ENCODE measurements around the gene ECHDC1. TPM values are rescaled to one million over a fixed set of nuclear protein-coding genes. Genes with fewer than 3 reads are reported as not detected.
"Not testable (repeated sequence)": the region's sequence is repeated elsewhere in the genome, so short reads cannot be mapped to it uniquely, and the experiment has no call there.

Gene ECHDC1
- total RNA-seq, 1 donor from 2014 or later, result 56.2 TPM

GRCh38 chr6:127342296-127342945 lies 988 bp downstream of the ECHDC1 start:
- peak; percentile 42 for DNase-seq

GRCh38 chr6:127341471-127342202 lies 1.8 kb downstream of the ECHDC1 start:
- DNase-seq, result no peak

- DNase-seq, result no peak
Measured at GRCh38 chr6:127340171-127340570, 3.2 kb downstream of the ECHDC1 start.

- DNase-seq, result no peak
Measured at GRCh38 chr6:127338936-127339335, 4.5 kb downstream of the ECHDC1 start.

- DNase-seq, result no peak
Measured at GRCh38 chr6:127332383-127332961, 10.9 kb downstream of the ECHDC1 start.

- DNase-seq, result not testable (repeated sequence)
Measured at GRCh38 chr6:127331256-127331655, 12.2 kb downstream of the ECHDC1 start.

- DNase-seq, result no peak
Measured at GRCh38 chr6:127328043-127328609, 15.3 kb downstream of the ECHDC1 start.

- no peak for DNase-seq
Measured at GRCh38 chr6:127319686-127320085, 23.7 kb downstream of the ECHDC1 start.

- DNase-seq, result no peak
Measured at GRCh38 chr6:127317388-127318128, 25.9 kb downstream of the ECHDC1 start.

- DNase-seq, result no peak
Measured at GRCh38 chr6:127305741-127306140, 37.7 kb downstream of the ECHDC1 start.

- no peak for DNase-seq
Measured at GRCh38 chr6:127303917-127304316, 39.5 kb downstream of the ECHDC1 start.

GRCh38 chr6:127302728-127303660 lies 40.4 kb downstream of the ECHDC1 start:
- peak; percentile 74 for DNase-seq

GRCh38 chr6:127301199-127301700 lies 42.2 kb downstream of the ECHDC1 start:
- DNase-seq, result no peak

GRCh38 chr6:127300411-127300810 lies 43.0 kb downstream of the ECHDC1 start:
- DNase-seq, result peak; percentile 17

- DNase-seq, result no peak
Measured at GRCh38 chr6:127299522-127300240, 43.7 kb downstream of the ECHDC1 start.

- DNase-seq, result no peak
Measured at GRCh38 chr6:127298475-127298874, 44.9 kb downstream of the ECHDC1 start.

- DNase-seq, result no peak
Measured at GRCh38 chr6:127297502-127298070, 45.8 kb downstream of the ECHDC1 start.

GRCh38 chr6:127291495-127291894 lies 51.9 kb downstream of the ECHDC1 start:
- DNase-seq, result no peak

GRCh38 chr6:127290391-127291265 lies 52.8 kb downstream of the ECHDC1 start:
- no peak for DNase-seq

Measured in tongue (tissue), 2 donors.